ENCODE results near the gene KRTAP10-11.

GRCh38 chr21:44628707-44629391, 17.4 kb upstream of the KRTAP10-11 start:
- no peak for TF ChIP-seq CTCF (conservative IDR thresholded peaks at IDR 0.05; ENCODE audit: low read depth in 2 of 2)
- no peak for TF ChIP-seq EZH2 (IDR thresholded peaks at IDR 0.05; ENCODE audit: low read depth, unreplicated experiment)
- TF ChIP-seq POLR2AphosphoS5 (IDR thresholded peaks at IDR 0.05; ENCODE audit: low read depth), result no peak
- no peak for TF ChIP-seq EZH2phosphoT487 (IDR thresholded peaks at IDR 0.05; ENCODE audit: unreplicated experiment)
- no peak for TF ChIP-seq REST (IDR thresholded peaks at IDR 0.05; ENCODE audit: unreplicated experiment)

All from GM23338 (cell line).